ENCODE results near the gene ABHD6.
"Not testable (repeated sequence)": the region's sequence is repeated elsewhere in the genome, so short reads cannot be mapped to it uniquely, and the experiment has no call there.

Gene ABHD6

GRCh38 chr3:58217209-58217811 is 20.3 kb upstream of the ABHD6 start:
- Histone ChIP-seq H3K36me3 (no peaks in the 10 kb centered on the region), H3K27ac (no peak overlapping the region), H3K27me3 (peaks cover 6% of the 10 kb centered on the region), H3K4me3 (ENCODE audit: low read depth in 1 of 2, low read length in 1 of 2) (no peak overlapping the region), H3K4me1 (ENCODE audit: control insufficient read depth in 1 of 2, insufficient read depth in 1 of 2, low read depth in 1 of 2, low read length in 1 of 2) (peaks cover 11 to 18% of the 10 kb centered on the region in 2 experiments), H3K9me3 (no peaks in the 10 kb centered on the region)
- TF ChIP-seq CTCF (IDR thresholded peaks at IDR 0.05), result peak; percentile 46

GRCh38 chr3:58218904-58219303 is 18.7 kb upstream of the ABHD6 start:
- H3K4me1 ChIP-seq (ENCODE audit: control insufficient read depth in 1 of 2, insufficient read depth in 1 of 2, low read depth in 1 of 2, low read length in 1 of 2), result peaks cover 11 to 18% of the 10 kb centered on the region in 2 experiments
- no peaks in the 10 kb centered on the region for H3K9me3 ChIP-seq
- TF ChIP-seq CTCF (IDR thresholded peaks at IDR 0.05), result no peak

GRCh38 chr3:58222161-58222724 is 15.3 kb upstream of the ABHD6 start:
- Histone ChIP-seq H3K27me3 (no peaks in the 10 kb centered on the region), H3K4me3 (ENCODE audit: low read depth in 1 of 2, low read length in 1 of 2) (no peak overlapping the region), H3K9me3 (no peaks in the 10 kb centered on the region), H3K36me3 (no peaks in the 10 kb centered on the region), H3K27ac (no peak overlapping the region), H3K4me1 (ENCODE audit: control insufficient read depth in 1 of 2, insufficient read depth in 1 of 2, low read depth in 1 of 2, low read length in 1 of 2) (peaks cover 3 to 13% of the 10 kb centered on the region in 2 experiments)
- TF ChIP-seq CTCF (IDR thresholded peaks at IDR 0.05), result no peak

More at GRCh38 chr3:58218904-58219303, 18.7 kb upstream of the ABHD6 start:
- no peak overlapping the region for H3K4me3 ChIP-seq (ENCODE audit: low read depth in 1 of 2, low read length in 1 of 2)
- no peaks in the 10 kb centered on the region for H3K36me3 ChIP-seq
- H3K27ac ChIP-seq, result no peak overlapping the region
- H3K27me3 ChIP-seq, result peaks cover 3% of the 10 kb centered on the region

- peaks cover 0 to 9% of the 10 kb centered on the region in 2 experiments for H3K4me1 ChIP-seq (ENCODE audit: control insufficient read depth in 1 of 2, insufficient read depth in 1 of 2, low read depth in 1 of 2, low read length in 1 of 2)
- no peaks in the 10 kb centered on the region for H3K9me3 ChIP-seq
- H3K4me3 ChIP-seq (ENCODE audit: low read depth in 1 of 2, low read length in 1 of 2), result no peak overlapping the region
- TF ChIP-seq CTCF (IDR thresholded peaks at IDR 0.05), result no peak
- no peaks in the 10 kb centered on the region for H3K27me3 ChIP-seq
- no peaks in the 10 kb centered on the region for H3K36me3 ChIP-seq
- H3K27ac ChIP-seq, result no peak overlapping the region
Observed at GRCh38 chr3:58223855-58224254, 13.7 kb upstream of the ABHD6 start.

- H3K36me3 ChIP-seq; H3K27me3 ChIP-seq; H3K4me3 ChIP-seq (ENCODE audit: low read depth in 1 of 2, low read length in 1 of 2); H3K9me3 ChIP-seq; H3K27ac ChIP-seq: not testable (repeated sequence)
- peaks cover 0 to 22% of the 10 kb centered on the region in 2 experiments for H3K4me1 ChIP-seq (ENCODE audit: control insufficient read depth in 1 of 2, insufficient read depth in 1 of 2, low read depth in 1 of 2, low read length in 1 of 2)
Observed at GRCh38 chr3:58227933-58228332, 9.7 kb upstream of the ABHD6 start.

GRCh38 chr3:58230876-58231552 is 6.6 kb upstream of the ABHD6 start:
- no peak overlapping the region for H3K4me3 ChIP-seq (ENCODE audit: low read depth in 1 of 2, low read length in 1 of 2)
- no peaks in the 10 kb centered on the region for H3K9me3 ChIP-seq
- H3K4me1 ChIP-seq (ENCODE audit: control insufficient read depth in 1 of 2, insufficient read depth in 1 of 2, low read depth in 1 of 2, low read length in 1 of 2), result peaks cover 0 to 12% of the 10 kb centered on the region in 2 experiments
- no peak for TF ChIP-seq CTCF (IDR thresholded peaks at IDR 0.05)
- H3K27me3 ChIP-seq, result peaks cover 2% of the 10 kb centered on the region
- H3K36me3 ChIP-seq, result no peaks in the 10 kb centered on the region
- H3K27ac ChIP-seq, result no peak overlapping the region

Data from neutrophil (primary cell).